ENCODE results near the gene FAM227A. TPM values are rescaled to one million over a fixed set of nuclear protein-coding genes. Genes with fewer than 3 reads are reported as not detected.
"Not testable (repeated sequence)": the region's sequence is repeated elsewhere in the genome, so short reads cannot be mapped to it uniquely, and the experiment has no call there.

Gene FAM227A
- total RNA-seq, 2 donors from 2014 or later = 9.1 to 14.9 TPM

DNA sequence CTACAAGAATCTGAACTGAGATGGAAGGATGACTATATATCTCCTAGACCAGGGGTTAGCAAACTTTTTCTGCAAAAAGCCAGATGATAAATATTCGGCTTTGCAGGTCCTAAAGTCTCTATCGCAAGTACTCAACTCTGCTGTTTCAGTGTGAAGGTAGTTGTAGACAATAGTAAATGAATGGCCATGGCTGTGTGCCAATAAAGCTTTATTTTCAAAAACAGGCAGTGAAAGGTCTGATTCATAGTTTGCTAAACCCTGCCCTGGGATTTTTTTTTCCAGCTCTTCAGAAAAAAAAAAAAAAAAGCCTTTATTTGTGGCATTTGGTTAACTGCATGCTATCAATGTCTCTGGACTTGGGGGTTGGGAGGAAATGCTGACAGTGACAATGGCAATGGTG is 37.5 kb downstream of the FAM227A start:
- H3K9me3 ChIP-seq (ENCODE audit: control insufficient read depth, low read length) = peaks cover 12% of the 10 kb centered on the region
- H3K27ac ChIP-seq (ENCODE audit: low read depth, low read length) = no peak overlapping the region
- peaks cover 29% of the 10 kb centered on the region for H3K36me3 ChIP-seq (ENCODE audit: control insufficient read depth, insufficient read depth, low read length)
- no peaks in the 10 kb centered on the region for H3K4me1 ChIP-seq (ENCODE audit: control insufficient read depth, insufficient read depth, low read length)
- 96 to 100% methylated on average over 2 of the region's 2 CpGs for WGBS, 2 experiments (ENCODE audit: insufficient coverage in 1 of 2, insufficient read length in 1 of 2)
- Mint-ChIP-seq H3K9me3 (peaks cover 13% of the 10 kb centered on the region), H3K27ac (no peak overlapping the region), H3K36me3 (ENCODE audit: low read depth) (peaks cover 67% of the 10 kb centered on the region), H3K27me3 (ENCODE audit: insufficient read depth) (no peaks in the 10 kb centered on the region), H3K4me1 (no peaks in the 10 kb centered on the region), H3K4me3 (no peak overlapping the region)
- TF ChIP-seq, protein P1, sequence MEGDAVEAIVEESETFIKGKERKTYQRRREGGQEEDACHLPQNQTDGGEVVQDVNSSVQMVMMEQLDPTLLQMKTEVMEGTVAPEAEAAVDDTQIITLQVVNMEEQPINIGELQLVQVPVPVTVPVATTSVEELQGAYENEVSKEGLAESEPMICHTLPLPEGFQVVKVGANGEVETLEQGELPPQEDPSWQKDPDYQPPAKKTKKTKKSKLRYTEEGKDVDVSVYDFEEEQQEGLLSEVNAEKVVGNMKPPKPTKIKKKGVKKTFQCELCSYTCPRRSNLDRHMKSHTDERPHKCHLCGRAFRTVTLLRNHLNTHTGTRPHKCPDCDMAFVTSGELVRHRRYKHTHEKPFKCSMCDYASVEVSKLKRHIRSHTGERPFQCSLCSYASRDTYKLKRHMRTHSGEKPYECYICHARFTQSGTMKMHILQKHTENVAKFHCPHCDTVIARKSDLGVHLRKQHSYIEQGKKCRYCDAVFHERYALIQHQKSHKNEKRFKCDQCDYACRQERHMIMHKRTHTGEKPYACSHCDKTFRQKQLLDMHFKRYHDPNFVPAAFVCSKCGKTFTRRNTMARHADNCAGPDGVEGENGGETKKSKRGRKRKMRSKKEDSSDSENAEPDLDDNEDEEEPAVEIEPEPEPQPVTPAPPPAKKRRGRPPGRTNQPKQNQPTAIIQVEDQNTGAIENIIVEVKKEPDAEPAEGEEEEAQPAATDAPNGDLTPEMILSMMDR (conservative IDR thresholded peaks at IDR 0.05) = no peak
- H3K4me3 ChIP-seq (ENCODE audit: low read length) = no peak overlapping the region
- DNase-seq = no peak
- H3K27me3 ChIP-seq (ENCODE audit: control insufficient read depth, insufficient read depth, low read length, poor library complexity, severe bottlenecking) = no peaks in the 10 kb centered on the region
- H3K9ac ChIP-seq (ENCODE audit: extremely low read depth, low read length, poor library complexity, severe bottlenecking) = no peak overlapping the region

DNA sequence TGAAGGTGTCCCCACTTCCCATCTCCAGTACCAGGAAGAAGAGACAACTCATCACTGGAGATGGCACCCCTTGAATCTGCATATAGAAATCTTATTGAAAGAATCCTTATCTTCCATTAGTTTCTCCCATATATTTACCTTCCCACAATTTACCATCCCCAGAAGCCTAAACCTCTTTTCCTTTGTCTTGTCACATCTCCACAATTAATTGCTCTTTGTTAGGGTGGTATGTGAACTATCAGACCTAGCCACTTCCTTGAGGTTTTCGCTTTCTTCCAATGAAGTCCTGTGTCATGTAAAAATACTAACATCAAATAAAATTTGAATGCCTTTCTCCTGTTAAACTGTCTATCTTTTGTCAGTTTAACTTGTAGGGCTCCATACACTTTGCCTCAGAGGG is 37.9 kb downstream of the FAM227A start:
- H3K9ac ChIP-seq (ENCODE audit: extremely low read depth, low read length, poor library complexity, severe bottlenecking) = no peak overlapping the region
- no peaks in the 10 kb centered on the region for H3K4me1 ChIP-seq (ENCODE audit: control insufficient read depth, insufficient read depth, low read length)
- H3K4me1 Mint-ChIP-seq = no peaks in the 10 kb centered on the region
- no peak overlapping the region for H3K4me3 ChIP-seq (ENCODE audit: low read length)
- H3K9me3 ChIP-seq (ENCODE audit: control insufficient read depth, low read length) = peaks cover 12% of the 10 kb centered on the region
- DNase-seq = no peak
- TF ChIP-seq, protein P1 (conservative IDR thresholded peaks at IDR 0.05) = no peak
- no peaks in the 10 kb centered on the region for H3K27me3 Mint-ChIP-seq (ENCODE audit: insufficient read depth)
- no peak overlapping the region for H3K27ac ChIP-seq (ENCODE audit: low read depth, low read length)
- H3K36me3 Mint-ChIP-seq (ENCODE audit: low read depth) = peaks cover 69% of the 10 kb centered on the region
- H3K9me3 Mint-ChIP-seq = peaks cover 13% of the 10 kb centered on the region
- no peak overlapping the region for H3K4me3 Mint-ChIP-seq
- H3K27ac Mint-ChIP-seq = no peak overlapping the region
- WGBS, 2 experiments (ENCODE audit: insufficient coverage in 1 of 2, insufficient read length in 1 of 2) = 100% methylated on average over 1 of the region's 1 CpG
- no peaks in the 10 kb centered on the region for H3K27me3 ChIP-seq (ENCODE audit: control insufficient read depth, insufficient read depth, low read length, poor library complexity, severe bottlenecking)
- H3K36me3 ChIP-seq (ENCODE audit: control insufficient read depth, insufficient read depth, low read length) = peaks cover 29% of the 10 kb centered on the region

DNA sequence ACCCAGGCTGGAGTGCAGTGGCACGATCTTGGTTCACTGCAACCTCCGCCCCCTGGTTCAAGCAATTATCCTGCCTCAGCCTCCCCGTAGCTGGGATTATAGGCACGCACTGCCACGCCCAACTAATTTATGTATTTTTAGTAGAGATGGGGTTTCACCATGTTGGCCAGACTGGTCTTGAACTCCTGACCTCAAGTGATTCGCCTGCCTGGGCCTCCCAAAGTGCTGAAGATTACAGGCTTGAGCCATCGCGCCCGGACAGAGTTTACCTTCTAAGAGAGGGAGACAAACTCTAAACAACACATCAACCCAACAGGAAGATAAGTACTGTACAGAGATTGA is 41.2 kb downstream of the FAM227A start:
- H3K27ac ChIP-seq (ENCODE audit: low read depth, low read length) = not testable (repeated sequence)
- peaks cover 13% of the 10 kb centered on the region for H3K9me3 Mint-ChIP-seq

More for the DNA sequence above, 41.2 kb downstream of the FAM227A start:
- not testable (repeated sequence) for H3K27ac Mint-ChIP-seq; DNase-seq; H3K4me3 ChIP-seq (ENCODE audit: low read length); H3K9ac ChIP-seq (ENCODE audit: extremely low read depth, low read length, poor library complexity, severe bottlenecking); H3K27me3 Mint-ChIP-seq (ENCODE audit: insufficient read depth); H3K4me1 Mint-ChIP-seq; H3K27me3 ChIP-seq (ENCODE audit: control insufficient read depth, insufficient read depth, low read length, poor library complexity, severe bottlenecking); H3K4me1 ChIP-seq (ENCODE audit: control insufficient read depth, insufficient read depth, low read length); H3K4me3 Mint-ChIP-seq
- peaks cover 12% of the 10 kb centered on the region for H3K9me3 ChIP-seq (ENCODE audit: control insufficient read depth, low read length)
- peaks cover 57% of the 10 kb centered on the region for H3K36me3 Mint-ChIP-seq (ENCODE audit: low read depth)
- WGBS, 2 experiments (ENCODE audit: insufficient coverage in 1 of 2, insufficient read length in 1 of 2) = 93 to 96% methylated on average over 4 to 6 of the region's 9 CpGs
- H3K36me3 ChIP-seq (ENCODE audit: control insufficient read depth, insufficient read depth, low read length) = peaks cover 34% of the 10 kb centered on the region
